Measurements from ENCODE around the gene FYN. TPM values are rescaled to one million over a fixed set of nuclear protein-coding genes. Genes with fewer than 3 reads are reported as not detected.

The FYN gene
- total and polyA plus RNA-seq, 9 of the 15 experiments (the other 6 are each of a cell fraction or from before 2014, with no cell fraction given), result 2.9 to 22.1 (median 11.4) TPM

DNA sequence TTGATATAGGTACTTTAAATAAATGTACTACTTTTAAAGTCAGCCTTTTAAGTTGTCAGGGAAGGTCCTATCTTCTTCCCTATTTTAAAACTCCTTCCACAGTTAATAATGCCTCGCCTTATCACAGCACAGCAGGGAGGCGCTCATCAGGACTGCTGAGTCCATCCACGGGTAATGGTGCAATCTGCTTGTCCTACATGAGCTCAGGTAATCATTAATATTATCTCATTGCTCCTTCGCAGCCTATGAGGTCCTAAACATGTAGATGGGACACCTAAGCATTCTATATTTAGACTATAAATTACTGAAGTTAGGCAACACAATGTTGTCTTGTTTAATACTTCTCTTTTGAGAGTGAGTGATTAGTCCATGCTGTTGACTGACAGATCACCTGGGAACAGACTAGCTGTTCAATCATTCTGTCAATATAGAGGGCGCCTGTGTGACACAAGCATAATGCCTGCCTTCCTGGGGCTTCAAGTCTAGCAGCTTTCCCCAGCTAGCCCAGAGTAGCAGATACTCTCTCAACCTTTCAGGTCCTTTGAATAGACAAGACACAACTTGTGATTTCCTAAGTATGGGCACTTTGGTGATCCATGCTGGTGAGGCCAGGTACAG lies 91.0 kb downstream of the FYN start (continued):
- TF ChIP-seq JUND (IDR thresholded peaks at IDR 0.05; ENCODE audit: borderline replicate concordance, low read depth, low read length) (no peak), JUND (tag; IDR thresholded peaks at IDR 0.05; ENCODE audit: borderline replicate concordance, low read depth, low read length) (0 out of 3 replicates have a peak, but pooled peaks have one; percentile 35), ASH1L (IDR thresholded peaks at IDR 0.05; ENCODE audit: borderline replicate concordance, low read depth, partially characterized antibody) (no peak), NFE2L1 (tag; IDR thresholded peaks at IDR 0.05; ENCODE audit: borderline replicate concordance, low read depth) (no peak), MTA1 (IDR thresholded peaks at IDR 0.05; ENCODE audit: borderline replicate concordance) (no peak), ZNF24 (IDR thresholded peaks at IDR 0.05) (no peak), CXXC5 (CRISPR knock-in tag; IDR thresholded peaks at IDR 0.05) (0 out of 2 replicates have a peak, but pooled peaks have one; percentile 27), ATF7 (IDR thresholded peaks at IDR 0.05) (no peak), SOX6 (IDR thresholded peaks at IDR 0.05) (no peak), GABPA (tag; conservative IDR thresholded peaks at IDR 0.05; ENCODE audit: low read depth) (no peak), NELFE (IDR thresholded peaks at IDR 0.05; ENCODE audit: insufficient read depth, insufficient read length) (no peak), SRSF3 (IDR thresholded peaks at IDR 0.05; ENCODE audit: insufficient read depth, low read length) (no peak), SMAD4 (CRISPR knock-in tag; conservative IDR thresholded peaks at IDR 0.05) (no peak), ZNF75A (CRISPR knock-in tag; IDR thresholded peaks at IDR 0.05) (no peak), ELF4 (CRISPR knock-in tag; IDR thresholded peaks at IDR 0.05) (no peak), PRMT5 (CRISPR knock-in tag; IDR thresholded peaks at IDR 0.05) (no peak), ETV5 (CRISPR knock-in tag; IDR thresholded peaks at IDR 0.05; ENCODE audit: low read depth) (no peak), ZNF274 (IDR thresholded peaks at IDR 0.05; ENCODE audit: borderline replicate concordance, low read depth, low read length) (no peak), ZNF347 (CRISPR knock-in tag; IDR thresholded peaks at IDR 0.05; ENCODE audit: low read depth) (no peak)
- TF ChIP-seq, protein P1, sequence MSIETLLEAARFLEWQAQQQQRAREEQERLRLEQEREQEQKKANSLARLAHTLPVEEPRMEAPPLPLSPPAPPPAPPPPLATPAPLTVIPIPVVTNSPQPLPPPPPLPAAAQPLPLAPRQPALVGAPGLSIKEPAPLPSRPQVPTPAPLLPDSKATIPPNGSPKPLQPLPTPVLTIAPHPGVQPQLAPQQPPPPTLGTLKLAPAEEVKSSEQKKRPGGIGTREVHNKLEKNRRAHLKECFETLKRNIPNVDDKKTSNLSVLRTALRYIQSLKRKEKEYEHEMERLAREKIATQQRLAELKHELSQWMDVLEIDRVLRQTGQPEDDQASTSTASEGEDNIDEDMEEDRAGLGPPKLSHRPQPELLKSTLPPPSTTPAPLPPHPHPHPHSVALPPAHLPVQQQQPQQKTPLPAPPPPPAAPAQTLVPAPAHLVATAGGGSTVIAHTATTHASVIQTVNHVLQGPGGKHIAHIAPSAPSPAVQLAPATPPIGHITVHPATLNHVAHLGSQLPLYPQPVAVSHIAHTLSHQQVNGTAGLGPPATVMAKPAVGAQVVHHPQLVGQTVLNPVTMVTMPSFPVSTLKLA (conservative IDR thresholded peaks at IDR 0.05), result no peak
- TF ChIP-seq, protein P2, sequence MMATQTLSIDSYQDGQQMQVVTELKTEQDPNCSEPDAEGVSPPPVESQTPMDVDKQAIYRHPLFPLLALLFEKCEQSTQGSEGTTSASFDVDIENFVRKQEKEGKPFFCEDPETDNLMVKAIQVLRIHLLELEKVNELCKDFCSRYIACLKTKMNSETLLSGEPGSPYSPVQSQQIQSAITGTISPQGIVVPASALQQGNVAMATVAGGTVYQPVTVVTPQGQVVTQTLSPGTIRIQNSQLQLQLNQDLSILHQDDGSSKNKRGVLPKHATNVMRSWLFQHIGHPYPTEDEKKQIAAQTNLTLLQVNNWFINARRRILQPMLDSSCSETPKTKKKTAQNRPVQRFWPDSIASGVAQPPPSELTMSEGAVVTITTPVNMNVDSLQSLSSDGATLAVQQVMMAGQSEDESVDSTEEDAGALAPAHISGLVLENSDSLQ (IDR thresholded peaks at IDR 0.05), result peak; percentile 60
- TF ChIP-seq, protein P3, sequence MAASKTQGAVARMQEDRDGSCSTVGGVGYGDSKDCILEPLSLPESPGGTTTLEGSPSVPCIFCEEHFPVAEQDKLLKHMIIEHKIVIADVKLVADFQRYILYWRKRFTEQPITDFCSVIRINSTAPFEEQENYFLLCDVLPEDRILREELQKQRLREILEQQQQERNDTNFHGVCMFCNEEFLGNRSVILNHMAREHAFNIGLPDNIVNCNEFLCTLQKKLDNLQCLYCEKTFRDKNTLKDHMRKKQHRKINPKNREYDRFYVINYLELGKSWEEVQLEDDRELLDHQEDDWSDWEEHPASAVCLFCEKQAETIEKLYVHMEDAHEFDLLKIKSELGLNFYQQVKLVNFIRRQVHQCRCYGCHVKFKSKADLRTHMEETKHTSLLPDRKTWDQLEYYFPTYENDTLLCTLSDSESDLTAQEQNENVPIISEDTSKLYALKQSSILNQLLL (CRISPR knock-in tag; IDR thresholded peaks at IDR 0.05; ENCODE audit: borderline replicate concordance), result no peak
- TF ChIP-seq, protein P4, sequence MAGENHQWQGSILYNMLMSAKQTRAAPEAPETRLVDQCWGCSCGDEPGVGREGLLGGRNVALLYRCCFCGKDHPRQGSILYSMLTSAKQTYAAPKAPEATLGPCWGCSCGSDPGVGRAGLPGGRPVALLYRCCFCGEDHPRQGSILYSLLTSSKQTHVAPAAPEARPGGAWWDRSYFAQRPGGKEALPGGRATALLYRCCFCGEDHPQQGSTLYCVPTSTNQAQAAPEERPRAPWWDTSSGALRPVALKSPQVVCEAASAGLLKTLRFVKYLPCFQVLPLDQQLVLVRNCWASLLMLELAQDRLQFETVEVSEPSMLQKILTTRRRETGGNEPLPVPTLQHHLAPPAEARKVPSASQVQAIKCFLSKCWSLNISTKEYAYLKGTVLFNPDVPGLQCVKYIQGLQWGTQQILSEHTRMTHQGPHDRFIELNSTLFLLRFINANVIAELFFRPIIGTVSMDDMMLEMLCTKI (IDR thresholded peaks at IDR 0.05; ENCODE audit: partially characterized antibody), result no peak

All from K562 (cell line).